Cardiac muscle cell (in vitro differentiated cells and primary cell): Measurements from ENCODE around the gene DKC1. TPM values are rescaled to one million over a fixed set of nuclear protein-coding genes. Genes with fewer than 3 reads are reported as not detected.

Experiments
- DNase-seq, 2 donors: peaks; one replicate each; pipeline versions ENCODE4 v3.0.0 to v3.0.0-alpha.2; 2010 to 2017; ENCODE audit warnings: low read depth in 1 of 2, low spot score in 1 of 2
- H3K27ac ChIP-seq: fragments of 200-600 bp; sonication (generic); 2 replicates; pipeline ENCODE4 v1.5.1; 2016
- H3K27me3 ChIP-seq: fragments of 200-600 bp; sonication (generic); 2 replicates; pipeline ENCODE4 v1.6.0; 2016; ENCODE audit warnings: control low read depth
- H3K36me3 ChIP-seq: fragments of 200-600 bp; sonication (generic); 2 replicates; pipeline ENCODE4 v1.5.1; 2016; ENCODE audit warnings: control low read depth
- H3K4me1 ChIP-seq: fragments of 200-600 bp; sonication (generic); 2 replicates; pipeline ENCODE4 v1.8.1; 2017; ENCODE audit warnings: low read depth, mild to moderate bottlenecking, mixed run types
- H3K4me3 ChIP-seq: fragments of 200-600 bp; sonication (generic); 2 replicates; pipeline ENCODE4 v1.5.1; 2016; ENCODE audit warnings: mild to moderate bottlenecking
- H3K9me3 ChIP-seq: fragments of 200-600 bp; sonication (generic); 2 replicates; pipeline ENCODE4 v1.5.1; 2017; ENCODE audit warnings: low read depth, mild to moderate bottlenecking, control low read depth
- polyA plus RNA-seq: library from polyadenylated mRNA; unstranded; fragments of >200 nt; fragmentation: Nextera tagmentation; extraction: Ambion mirVana; gene quantifications from 2 replicates; pipeline ENCODE4 v1.2.1, GENCODE V29; 2016
- total RNA-seq: library from RNA; depleted of rRNA; stranded (reverse); fragments of >200 nt; gene quantifications from 2 replicates; pipeline ENCODE4 v1.2.3, GENCODE V29; 2016
- TF ChIP-seq, protein P1 (sequence below): IDR thresholded peaks from 2 replicates; pipeline ENCODE4 v1.5.1; 2012; ENCODE audit warnings: low read depth, mild to moderate bottlenecking, low read length

Gene DKC1
- total and polyA plus RNA-seq, 2 experiments from 2014 or later: 22.8 to 30.9 TPM

DNA sequence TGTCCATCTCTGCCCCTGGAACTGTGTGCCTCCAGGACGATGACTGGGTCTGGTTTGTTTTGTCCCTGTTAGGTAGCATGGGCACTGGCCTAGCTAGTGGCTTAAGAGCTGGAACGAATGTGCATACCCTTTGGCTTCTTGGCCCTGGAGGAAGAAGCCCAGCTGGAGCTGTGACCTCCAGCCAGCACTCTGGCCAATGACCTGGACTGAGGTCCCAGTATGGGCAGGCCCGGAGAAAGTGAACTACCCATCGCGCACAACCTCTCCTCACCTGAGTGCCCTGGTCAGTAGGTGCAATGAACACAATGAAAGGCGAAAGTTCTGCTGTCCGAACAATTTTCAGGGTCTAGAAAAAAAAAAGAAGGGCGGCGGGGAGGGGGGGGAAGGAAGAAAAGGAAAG, 18.3 kb downstream of the DKC1 start:
- no peak for DNase-seq
- Histone ChIP-seq H3K4me1 (no peaks in the 10 kb centered on the region), H3K27me3 (no peaks in the 10 kb centered on the region), H3K9me3 (no peaks in the 10 kb centered on the region), H3K36me3 (peaks cover 6% of the 10 kb centered on the region), H3K4me3 (no peak overlapping the region), H3K27ac (no peak overlapping the region)
- TF ChIP-seq, protein P1, sequence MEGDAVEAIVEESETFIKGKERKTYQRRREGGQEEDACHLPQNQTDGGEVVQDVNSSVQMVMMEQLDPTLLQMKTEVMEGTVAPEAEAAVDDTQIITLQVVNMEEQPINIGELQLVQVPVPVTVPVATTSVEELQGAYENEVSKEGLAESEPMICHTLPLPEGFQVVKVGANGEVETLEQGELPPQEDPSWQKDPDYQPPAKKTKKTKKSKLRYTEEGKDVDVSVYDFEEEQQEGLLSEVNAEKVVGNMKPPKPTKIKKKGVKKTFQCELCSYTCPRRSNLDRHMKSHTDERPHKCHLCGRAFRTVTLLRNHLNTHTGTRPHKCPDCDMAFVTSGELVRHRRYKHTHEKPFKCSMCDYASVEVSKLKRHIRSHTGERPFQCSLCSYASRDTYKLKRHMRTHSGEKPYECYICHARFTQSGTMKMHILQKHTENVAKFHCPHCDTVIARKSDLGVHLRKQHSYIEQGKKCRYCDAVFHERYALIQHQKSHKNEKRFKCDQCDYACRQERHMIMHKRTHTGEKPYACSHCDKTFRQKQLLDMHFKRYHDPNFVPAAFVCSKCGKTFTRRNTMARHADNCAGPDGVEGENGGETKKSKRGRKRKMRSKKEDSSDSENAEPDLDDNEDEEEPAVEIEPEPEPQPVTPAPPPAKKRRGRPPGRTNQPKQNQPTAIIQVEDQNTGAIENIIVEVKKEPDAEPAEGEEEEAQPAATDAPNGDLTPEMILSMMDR: no peak

DNA sequence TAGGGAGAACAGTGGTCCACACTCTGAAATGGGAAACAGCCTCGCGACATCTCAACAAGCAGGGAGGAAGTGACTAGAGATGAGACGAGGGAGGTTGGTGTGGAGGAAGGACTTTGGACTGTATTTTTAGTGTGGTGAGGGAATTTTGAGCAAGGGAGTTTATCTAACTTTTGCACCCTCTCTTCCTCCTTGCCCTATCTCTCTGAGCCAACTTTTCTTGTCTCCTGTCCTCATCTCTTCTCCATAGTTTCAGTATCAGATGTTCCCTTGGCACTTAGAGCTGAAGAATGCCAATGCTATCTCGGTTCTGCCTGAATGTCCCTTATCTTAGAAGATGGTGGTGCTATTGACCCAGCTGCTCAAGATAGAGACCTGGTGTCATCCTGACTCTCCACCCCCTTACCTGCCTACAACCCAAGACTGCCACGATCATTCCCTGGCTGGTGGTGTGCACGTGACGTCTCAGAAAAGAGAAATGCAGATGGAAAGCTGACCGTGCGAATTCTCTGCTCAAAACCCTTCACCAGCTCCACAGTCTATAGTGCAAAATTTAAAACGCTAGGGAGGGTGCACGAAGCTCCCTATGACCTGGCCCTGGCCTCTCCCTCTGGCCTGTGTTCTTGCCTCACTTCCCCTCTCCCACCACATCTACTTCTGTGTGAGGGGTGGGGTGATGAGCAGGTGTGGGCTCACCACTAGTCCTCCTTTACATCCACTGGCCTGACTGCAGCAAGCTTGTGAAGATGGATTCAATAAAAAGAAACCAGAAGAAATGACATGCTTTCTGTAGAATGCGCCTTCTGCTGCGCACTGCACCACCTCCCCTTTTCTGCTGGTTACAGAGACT, 21.7 kb downstream of the DKC1 start:
- Histone ChIP-seq H3K9me3 (no peaks in the 10 kb centered on the region), H3K4me3 (no peak overlapping the region), H3K27me3 (no peaks in the 10 kb centered on the region), H3K4me1 (no peaks in the 10 kb centered on the region), H3K36me3 (no peaks in the 10 kb centered on the region), H3K27ac (no peak overlapping the region)
- TF ChIP-seq, protein P1: no peak
- no peak for DNase-seq

DNA sequence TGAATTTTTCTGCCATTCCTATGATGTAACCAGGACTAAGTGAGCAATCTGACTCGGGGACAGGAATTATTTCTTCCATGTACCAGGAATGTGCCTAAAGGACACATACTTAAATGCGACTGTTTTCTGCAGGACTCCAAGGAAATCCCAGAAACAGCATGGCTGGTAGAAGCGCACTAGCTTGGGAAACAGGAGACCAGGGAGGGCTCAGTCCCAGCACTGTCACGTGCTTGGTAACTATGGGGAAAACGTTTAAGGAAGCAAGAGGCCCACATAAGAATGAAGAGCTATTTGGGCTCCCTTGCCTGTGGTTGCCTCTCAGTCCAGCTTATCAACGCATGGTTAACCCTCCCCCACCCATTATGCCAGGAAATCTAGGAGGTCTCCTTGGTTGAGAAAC, 23.1 kb downstream of the DKC1 start:
- Histone ChIP-seq H3K27me3 (no peaks in the 10 kb centered on the region), H3K36me3 (no peaks in the 10 kb centered on the region), H3K4me1 (no peaks in the 10 kb centered on the region), H3K4me3 (no peak overlapping the region), H3K27ac (peak overlapping the region; percentile 23), H3K9me3 (no peaks in the 10 kb centered on the region)
- DNase-seq: peak in 1 of 2 donors; percentile 75
- TF ChIP-seq, protein P1: no peak

DNA sequence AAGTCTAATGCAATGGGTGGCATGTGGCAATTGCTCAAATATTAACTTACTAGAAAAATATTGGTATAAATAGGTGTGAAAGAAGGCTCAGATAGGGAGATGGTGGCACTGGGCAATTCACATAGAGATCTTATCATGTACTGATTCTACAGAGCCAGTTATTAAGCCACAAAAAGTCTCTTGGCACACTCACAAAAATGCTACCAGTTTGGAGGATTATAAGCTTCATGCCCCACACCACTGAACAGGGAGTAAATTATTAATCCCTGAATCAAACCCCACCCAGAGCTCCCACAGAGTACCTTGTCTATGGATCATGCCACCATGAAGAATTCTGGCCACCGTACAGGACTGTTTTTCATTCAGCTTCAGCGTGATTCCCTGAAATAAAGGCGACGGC, 28.8 kb downstream of the DKC1 start:
- no peaks in the 10 kb centered on the region for H3K27me3 ChIP-seq
- TF ChIP-seq, protein P1: no peak
- no peak for DNase-seq
- H3K4me1 ChIP-seq: no peaks in the 10 kb centered on the region
- no peak overlapping the region for H3K4me3 ChIP-seq
- H3K27ac ChIP-seq: no peak overlapping the region
- H3K9me3 ChIP-seq: no peaks in the 10 kb centered on the region
- H3K36me3 ChIP-seq: no peaks in the 10 kb centered on the region

DNA sequence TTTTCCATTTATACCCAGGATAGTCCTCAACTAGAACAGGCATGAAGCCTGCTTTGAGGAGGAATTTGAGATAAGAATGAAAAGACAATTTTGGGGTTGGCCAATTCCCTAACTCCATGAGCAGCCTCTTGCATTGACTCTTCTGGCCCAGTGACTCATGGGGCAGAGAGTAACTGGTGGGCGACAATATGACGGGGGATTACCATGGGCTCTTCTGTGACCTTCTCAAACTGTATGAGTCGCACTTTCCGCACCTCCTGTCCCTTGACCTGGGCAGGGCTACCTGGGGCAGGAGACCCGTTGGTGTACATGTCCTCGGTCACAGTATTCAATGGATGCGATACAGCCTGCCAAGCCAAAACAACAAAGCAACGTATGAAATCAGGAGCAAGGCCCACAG, 29.3 kb downstream of the DKC1 start:
- TF ChIP-seq, protein P1: no peak
- H3K36me3 ChIP-seq: no peaks in the 10 kb centered on the region
- no peak overlapping the region for H3K4me3 ChIP-seq
- no peaks in the 10 kb centered on the region for H3K9me3 ChIP-seq
- DNase-seq: no peak
- no peaks in the 10 kb centered on the region for H3K4me1 ChIP-seq
- H3K27me3 ChIP-seq: no peaks in the 10 kb centered on the region
- no peak overlapping the region for H3K27ac ChIP-seq
